NB4 (cell line): ENCODE results near the gene NODAL.

Experiments used
- DNase-seq: peaks from one replicate; pipeline ENCODE4 v3.0.0; 2010; ENCODE audit warnings: low read depth
- H3K4me3 ChIP-seq: one replicate; pipeline ENCODE4 v1.5.1; 2011; ENCODE audit warnings: mild to moderate bottlenecking, low read depth, low read length, moderate library complexity
- MYC ChIP-seq: IDR thresholded peaks from 2 replicates; pipeline ENCODE4 v1.6.1; 2011; ENCODE audit warnings: low read depth, low read length
- POLR2A ChIP-seq: IDR thresholded peaks from 2 replicates; pipeline ENCODE4 v1.6.1; 2011; ENCODE audit warnings: mild to moderate bottlenecking; ENCODE audit not compliant: insufficient read length; ENCODE audit errors: extremely low read depth
- TF ChIP-seq, protein P1 (sequence below): IDR thresholded peaks from 2 replicates; pipeline ENCODE4 v1.6.1; 2011; ENCODE audit warnings: low read depth, low read length
- TF ChIP-seq, protein P2 (sequence below): IDR thresholded peaks from one replicate; pipeline ENCODE4 v1.5.1; 2012; ENCODE audit warnings: low read depth, low read length

The NODAL gene

DNA sequence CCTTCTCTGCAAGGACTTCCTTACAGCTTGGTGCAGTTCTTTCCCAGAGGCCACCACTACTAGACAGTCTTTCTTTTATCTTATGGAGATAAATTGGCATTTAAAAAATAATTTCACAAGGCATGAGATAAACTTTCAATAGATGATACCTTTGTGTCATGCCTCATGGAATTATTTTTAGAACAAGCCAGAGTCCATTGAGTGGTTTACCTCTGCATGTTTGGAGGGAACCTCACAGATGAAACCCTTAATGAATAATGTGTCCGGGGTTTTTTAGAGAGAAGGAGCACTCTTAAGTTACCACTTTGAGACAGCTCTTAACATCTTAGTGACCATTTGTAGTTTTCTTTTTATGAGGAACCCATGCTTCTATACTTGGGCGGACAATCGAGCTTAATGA, 17.2 kb downstream of the NODAL start:
- TF ChIP-seq, protein P1, sequence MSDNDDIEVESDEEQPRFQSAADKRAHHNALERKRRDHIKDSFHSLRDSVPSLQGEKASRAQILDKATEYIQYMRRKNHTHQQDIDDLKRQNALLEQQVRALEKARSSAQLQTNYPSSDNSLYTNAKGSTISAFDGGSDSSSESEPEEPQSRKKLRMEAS: no peak
- no peak for TF ChIP-seq POLR2A
- TF ChIP-seq, protein P2, sequence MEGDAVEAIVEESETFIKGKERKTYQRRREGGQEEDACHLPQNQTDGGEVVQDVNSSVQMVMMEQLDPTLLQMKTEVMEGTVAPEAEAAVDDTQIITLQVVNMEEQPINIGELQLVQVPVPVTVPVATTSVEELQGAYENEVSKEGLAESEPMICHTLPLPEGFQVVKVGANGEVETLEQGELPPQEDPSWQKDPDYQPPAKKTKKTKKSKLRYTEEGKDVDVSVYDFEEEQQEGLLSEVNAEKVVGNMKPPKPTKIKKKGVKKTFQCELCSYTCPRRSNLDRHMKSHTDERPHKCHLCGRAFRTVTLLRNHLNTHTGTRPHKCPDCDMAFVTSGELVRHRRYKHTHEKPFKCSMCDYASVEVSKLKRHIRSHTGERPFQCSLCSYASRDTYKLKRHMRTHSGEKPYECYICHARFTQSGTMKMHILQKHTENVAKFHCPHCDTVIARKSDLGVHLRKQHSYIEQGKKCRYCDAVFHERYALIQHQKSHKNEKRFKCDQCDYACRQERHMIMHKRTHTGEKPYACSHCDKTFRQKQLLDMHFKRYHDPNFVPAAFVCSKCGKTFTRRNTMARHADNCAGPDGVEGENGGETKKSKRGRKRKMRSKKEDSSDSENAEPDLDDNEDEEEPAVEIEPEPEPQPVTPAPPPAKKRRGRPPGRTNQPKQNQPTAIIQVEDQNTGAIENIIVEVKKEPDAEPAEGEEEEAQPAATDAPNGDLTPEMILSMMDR: no peak
- no peak for TF ChIP-seq MYC
- H3K4me3 ChIP-seq: no peak overlapping the region
- no peak for DNase-seq

DNA sequence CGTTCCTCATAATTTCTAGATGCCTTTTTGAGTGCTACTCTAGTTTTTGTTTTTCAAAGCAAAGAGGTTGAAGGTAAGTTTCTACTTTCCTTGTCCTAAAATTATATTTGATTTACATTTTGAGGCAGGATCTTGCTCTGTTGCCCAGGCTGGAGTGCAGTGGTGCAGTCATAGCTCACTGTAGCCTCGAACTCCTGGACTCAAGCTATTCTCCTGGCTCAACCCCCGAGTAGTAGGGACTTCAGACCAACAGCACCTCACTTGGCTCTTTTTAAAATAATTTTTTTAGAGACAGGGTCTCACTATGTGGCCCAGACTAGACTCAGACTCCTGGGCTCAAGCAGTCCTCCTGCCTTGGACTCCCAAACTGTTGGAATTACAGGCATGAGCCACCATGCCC, 22.8 kb downstream of the NODAL start:
- DNase-seq: no peak
- TF ChIP-seq POLR2A (no peak), MYC (no peak)
- TF ChIP-seq, protein P1: no peak
- TF ChIP-seq, protein P2: no peak
- H3K4me3 ChIP-seq: no peak overlapping the region

DNA sequence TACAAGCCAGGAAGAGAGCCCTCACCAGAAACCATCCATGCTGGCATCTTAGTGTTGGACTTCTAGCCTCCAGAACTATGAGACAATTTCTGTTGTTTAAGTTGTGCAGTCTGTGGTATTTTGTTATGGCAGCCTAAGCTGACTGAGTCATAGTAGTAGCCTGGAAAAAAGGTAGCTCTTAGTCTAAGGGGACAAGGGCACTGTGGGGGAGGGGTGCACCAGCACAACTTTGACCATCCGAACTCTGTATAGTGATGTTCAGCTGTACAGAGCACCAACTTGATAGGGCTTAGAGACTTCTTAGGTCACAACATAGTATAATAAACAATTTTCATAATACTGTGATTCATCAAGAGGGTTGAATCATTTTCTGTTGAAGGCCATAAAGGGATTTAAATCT, 23.3 kb downstream of the NODAL start:
- no peak for DNase-seq
- H3K4me3 ChIP-seq: no peak overlapping the region
- TF ChIP-seq, protein P2: no peak
- TF ChIP-seq MYC (no peak), POLR2A (no peak)

DNA sequence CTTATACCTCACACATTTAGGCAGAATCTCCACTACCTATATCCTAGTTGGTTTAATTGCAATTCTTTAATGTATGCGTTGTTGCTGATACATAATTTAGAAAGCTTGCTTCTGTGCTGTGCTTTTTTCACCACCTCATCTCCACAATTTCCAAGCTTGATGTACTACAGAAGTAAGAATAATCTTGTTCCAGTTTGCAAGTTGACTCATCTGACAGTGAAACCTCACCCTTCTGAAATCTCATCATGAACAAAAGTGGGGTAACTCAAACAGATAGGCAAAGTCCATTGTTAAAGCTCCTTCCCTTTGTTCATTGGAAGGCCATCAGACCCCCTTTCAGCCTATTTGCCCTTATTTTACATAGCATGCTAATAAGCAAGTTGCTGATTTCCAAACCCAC, 23.9 kb downstream of the NODAL start:
- no peak for TF ChIP-seq POLR2A
- TF ChIP-seq, protein P2: no peak
- TF ChIP-seq MYC: no peak
- TF ChIP-seq, protein P1: no peak
- H3K4me3 ChIP-seq: no peak overlapping the region

DNA sequence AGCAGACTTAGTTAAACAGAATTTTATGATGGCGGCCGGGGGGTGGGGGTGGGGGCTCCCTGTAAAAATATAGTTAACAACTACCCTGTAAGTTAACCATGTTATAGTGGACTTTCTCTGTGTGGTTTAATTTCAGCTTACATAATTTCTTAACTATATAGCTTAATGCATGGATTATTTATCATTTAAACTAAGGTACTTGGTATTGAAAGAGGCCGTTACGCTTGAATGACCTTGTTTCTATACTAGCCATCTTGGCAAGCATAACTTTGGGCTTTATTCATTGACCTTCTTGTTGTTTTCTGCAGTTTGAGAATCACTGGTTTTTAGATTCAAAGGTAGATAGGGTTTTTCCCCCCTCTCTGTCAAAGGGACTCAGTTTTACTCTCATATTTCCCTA, 29.1 kb downstream of the NODAL start:
- TF ChIP-seq, protein P1: no peak
- TF ChIP-seq, protein P2: no peak
- TF ChIP-seq MYC (no peak), POLR2A (no peak)
- H3K4me3 ChIP-seq: no peak overlapping the region
- DNase-seq: no peak

More for the DNA sequence above, 23.9 kb downstream of the NODAL start:
- no peak for DNase-seq

DNA sequence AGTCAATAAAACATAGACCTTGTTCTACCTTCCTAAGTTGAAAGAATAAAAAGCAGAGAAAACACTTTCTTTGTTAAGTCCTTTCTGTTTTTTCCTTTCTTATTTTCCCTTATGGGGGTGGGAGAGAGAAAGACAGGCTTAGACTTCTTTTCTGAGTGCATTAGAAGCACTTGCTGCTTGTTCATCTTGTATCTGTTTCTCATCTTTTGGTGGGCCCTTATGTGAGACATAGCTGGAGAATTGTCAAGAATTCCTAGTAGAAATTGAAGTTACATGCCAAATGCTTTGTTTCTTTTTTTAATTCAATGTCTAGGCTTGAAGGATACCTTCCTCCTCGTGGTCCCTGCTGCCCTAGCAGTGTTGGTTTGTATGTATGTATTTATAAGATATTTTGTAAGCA, 30.9 kb downstream of the NODAL start:
- no peak for DNase-seq
- TF ChIP-seq POLR2A (no peak), MYC (no peak)
- TF ChIP-seq, protein P1: no peak
- TF ChIP-seq, protein P2: no peak
- no peak overlapping the region for H3K4me3 ChIP-seq
